Measurements from ENCODE around the gene BZW2.

Gene BZW2

DNA sequence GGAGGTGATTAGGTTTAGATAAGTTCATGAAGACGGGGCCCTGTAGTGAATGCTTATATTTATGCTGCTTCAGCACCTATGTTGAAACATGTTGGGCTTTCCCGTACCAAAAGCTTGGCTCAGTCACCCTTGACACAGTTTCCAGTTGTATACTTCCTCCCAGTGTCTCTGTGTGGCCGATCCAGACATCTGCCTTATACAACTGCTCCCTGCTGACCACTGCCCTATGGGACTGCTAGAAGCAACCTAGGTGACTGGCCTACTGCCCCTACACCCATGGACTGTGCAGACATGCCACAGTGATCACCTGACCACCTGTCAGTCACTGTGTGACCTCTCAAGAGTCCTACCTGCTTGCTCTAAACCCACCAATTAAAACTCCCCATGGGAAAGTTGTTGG, 85.0 kb downstream of the BZW2 start:
- DNase-seq (ENCODE audit: low spot score), result no peak
- TF ChIP-seq, protein P1, sequence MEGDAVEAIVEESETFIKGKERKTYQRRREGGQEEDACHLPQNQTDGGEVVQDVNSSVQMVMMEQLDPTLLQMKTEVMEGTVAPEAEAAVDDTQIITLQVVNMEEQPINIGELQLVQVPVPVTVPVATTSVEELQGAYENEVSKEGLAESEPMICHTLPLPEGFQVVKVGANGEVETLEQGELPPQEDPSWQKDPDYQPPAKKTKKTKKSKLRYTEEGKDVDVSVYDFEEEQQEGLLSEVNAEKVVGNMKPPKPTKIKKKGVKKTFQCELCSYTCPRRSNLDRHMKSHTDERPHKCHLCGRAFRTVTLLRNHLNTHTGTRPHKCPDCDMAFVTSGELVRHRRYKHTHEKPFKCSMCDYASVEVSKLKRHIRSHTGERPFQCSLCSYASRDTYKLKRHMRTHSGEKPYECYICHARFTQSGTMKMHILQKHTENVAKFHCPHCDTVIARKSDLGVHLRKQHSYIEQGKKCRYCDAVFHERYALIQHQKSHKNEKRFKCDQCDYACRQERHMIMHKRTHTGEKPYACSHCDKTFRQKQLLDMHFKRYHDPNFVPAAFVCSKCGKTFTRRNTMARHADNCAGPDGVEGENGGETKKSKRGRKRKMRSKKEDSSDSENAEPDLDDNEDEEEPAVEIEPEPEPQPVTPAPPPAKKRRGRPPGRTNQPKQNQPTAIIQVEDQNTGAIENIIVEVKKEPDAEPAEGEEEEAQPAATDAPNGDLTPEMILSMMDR (IDR thresholded peaks at IDR 0.05; ENCODE audit: extremely low read depth, insufficient read depth, missing control alignments), result no peak
- in situ Hi-C loops (cut with MboI; ENCODE audit: low pct_unique_long_range_greater_than_20kb, low sequenced_read_pairs, unreplicated experiment), result no loop called here

DNA sequence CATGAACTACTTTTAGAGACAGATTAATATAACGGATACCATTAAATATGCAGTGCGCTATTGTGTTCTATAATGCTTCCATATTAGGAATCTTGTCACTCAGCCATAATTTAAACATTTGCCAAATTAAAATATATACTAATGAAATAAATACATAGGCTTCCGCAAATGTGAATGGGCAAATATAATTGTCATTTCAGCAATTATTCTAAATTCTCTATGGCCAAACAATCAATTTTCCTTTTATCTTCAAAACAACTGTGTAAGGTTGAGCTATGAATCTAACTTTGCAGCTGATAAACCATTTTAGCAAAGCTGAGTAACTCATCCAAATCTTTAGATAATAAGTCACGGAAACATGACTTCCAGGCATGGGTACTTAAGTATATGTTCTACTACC, 86.8 kb downstream of the BZW2 start:
- no peak for DNase-seq (ENCODE audit: low spot score)
- TF ChIP-seq, protein P1 (IDR thresholded peaks at IDR 0.05; ENCODE audit: extremely low read depth, insufficient read depth, missing control alignments), result no peak
- in situ Hi-C loops (cut with MboI; ENCODE audit: low pct_unique_long_range_greater_than_20kb, low sequenced_read_pairs, unreplicated experiment), result no loop called here

DNA sequence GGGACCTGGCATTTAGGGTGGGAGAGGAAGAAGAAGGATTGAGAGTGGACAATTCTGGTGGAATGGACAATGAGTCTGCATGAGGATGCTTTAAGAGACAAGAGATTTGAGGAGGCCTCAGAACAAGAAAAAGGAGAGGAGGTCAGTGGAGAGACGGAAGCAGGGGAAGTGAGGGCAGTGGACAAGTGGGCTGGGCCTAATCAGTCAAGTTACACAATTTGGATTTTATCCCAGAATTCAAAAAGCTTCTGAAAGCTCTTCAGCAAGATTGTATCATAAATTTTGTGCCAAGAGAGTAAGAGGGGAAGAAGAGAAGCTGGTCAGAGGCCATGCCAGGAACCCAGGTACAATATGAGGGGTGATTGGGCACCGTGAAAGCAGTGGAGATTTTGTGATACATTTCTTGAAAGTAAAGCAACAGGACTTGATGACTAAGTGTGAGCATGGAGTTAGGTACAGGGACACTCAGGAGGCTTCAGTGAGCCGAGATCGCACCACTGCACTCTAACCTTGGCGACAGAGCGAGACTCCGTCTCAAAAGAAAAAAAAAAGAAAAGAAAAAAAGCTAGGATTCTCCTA, 88.3 kb downstream of the BZW2 start:
- DNase-seq (ENCODE audit: low spot score), result no peak
- TF ChIP-seq, protein P1 (IDR thresholded peaks at IDR 0.05; ENCODE audit: extremely low read depth, insufficient read depth, missing control alignments), result no peak
- in situ Hi-C loops (cut with MboI; ENCODE audit: low pct_unique_long_range_greater_than_20kb, low sequenced_read_pairs, unreplicated experiment), result no loop called here

DNA sequence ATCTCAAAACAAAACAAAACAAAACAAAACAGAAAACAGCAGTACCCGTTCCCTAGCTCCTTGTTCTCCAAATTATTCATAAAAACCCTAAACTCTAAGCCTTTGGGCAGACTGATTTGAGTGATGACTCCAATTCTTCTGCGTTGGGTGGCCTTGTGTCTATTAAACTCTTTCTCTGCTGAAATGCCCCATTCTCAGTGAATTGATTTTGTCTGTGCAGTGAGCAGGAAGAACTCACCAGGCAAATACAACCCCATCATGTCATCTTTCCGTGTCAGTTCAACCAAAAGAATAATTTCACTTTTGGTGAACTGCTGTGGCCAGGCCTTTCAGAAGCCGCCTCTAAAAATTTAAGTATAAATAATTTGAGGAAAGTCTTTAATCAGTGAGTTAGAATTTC, 89.0 kb downstream of the BZW2 start:
- TF ChIP-seq, protein P1 (IDR thresholded peaks at IDR 0.05; ENCODE audit: extremely low read depth, insufficient read depth, missing control alignments), result no peak
- DNase-seq (ENCODE audit: low spot score), result no peak
- in situ Hi-C loops (cut with MboI; ENCODE audit: low pct_unique_long_range_greater_than_20kb, low sequenced_read_pairs, unreplicated experiment), result no loop called here

DNA sequence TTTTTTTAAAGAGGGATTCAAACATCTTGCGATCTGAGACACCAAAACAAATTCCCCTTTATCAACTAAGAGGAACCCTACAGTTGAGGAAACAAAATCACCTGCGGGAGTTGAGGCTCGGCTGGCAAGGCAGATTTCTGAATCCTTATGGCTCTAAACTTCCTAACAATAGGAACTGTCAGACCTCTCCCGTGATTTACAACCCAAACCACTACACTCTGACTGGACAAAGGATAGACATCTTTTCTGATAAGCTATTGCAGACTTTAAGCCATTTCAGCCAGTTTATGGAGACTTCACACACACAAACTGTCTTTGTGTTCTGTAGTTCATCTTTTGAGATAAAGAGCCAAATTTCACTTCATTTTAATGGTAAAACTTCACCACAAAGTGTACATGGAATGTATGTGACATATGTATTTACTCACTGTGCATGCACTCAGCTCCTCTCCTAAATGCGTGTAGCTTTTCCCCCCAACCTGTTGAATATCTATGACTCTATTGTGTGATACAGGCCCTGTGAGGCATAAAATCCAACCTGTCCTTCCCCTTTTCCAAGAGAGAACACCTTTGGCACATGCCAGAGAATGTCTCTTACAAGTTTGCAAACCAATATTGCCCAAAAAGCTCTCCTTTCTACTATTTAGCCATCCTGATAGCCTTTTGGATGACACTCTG, 92.2 kb downstream of the BZW2 start:
- in situ Hi-C loops (cut with MboI; ENCODE audit: low pct_unique_long_range_greater_than_20kb, low sequenced_read_pairs, unreplicated experiment), result no loop called here
- DNase-seq (ENCODE audit: low spot score), result no peak
- TF ChIP-seq, protein P1 (IDR thresholded peaks at IDR 0.05; ENCODE audit: extremely low read depth, insufficient read depth, missing control alignments), result no peak

DNA sequence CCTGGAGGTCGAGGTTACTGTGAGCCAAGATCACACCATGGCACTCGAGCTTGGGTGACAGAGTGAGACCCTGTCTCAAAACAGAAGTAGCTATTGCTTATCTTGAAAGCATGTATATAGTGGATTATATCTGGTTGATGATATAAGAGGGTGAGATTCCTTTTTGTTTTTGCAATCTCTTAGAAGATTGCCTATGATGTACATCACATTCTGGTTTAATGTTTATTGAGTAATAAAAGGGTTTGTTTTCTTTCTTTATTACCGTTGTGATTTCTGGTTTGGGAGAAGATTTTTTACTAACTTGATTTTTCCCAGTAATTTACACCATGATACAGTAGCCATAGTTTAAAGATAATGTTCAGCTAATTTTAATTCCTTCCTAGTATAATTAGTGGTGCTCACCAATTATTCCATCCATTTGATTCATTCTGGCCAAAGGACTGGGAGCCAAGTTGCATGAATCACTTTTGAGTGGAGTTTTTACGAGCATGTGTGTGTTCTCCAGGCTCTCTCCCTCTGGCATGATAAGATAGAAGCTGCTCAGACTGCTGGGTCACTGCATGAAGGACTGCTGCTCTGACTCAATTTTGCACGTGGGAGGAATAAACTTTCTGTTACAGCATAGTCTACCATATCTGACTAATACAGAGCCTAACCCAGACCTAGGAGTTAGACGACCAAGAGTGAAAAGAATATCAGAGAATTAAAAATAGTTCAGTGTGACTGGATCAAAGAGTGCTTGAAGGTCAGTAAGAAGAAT, 94.1 kb downstream of the BZW2 start:
- in situ Hi-C loops (cut with MboI; ENCODE audit: low pct_unique_long_range_greater_than_20kb, low sequenced_read_pairs, unreplicated experiment), result no loop called here
- TF ChIP-seq, protein P1 (IDR thresholded peaks at IDR 0.05; ENCODE audit: extremely low read depth, insufficient read depth, missing control alignments), result no peak
- no peak for DNase-seq (ENCODE audit: low spot score)

Measured in GM13977 (cell line).